ENCODE data around the gene SNUPN. TPM values are rescaled to one million over a fixed set of nuclear protein-coding genes. Genes with fewer than 3 reads are reported as not detected.
"Not testable (repeated sequence)": the region's sequence is repeated elsewhere in the genome, so short reads cannot be mapped to it uniquely, and the experiment has no call there.

SNUPN gene
- total RNA-seq, 1 donor: 10.1 TPM

DNA sequence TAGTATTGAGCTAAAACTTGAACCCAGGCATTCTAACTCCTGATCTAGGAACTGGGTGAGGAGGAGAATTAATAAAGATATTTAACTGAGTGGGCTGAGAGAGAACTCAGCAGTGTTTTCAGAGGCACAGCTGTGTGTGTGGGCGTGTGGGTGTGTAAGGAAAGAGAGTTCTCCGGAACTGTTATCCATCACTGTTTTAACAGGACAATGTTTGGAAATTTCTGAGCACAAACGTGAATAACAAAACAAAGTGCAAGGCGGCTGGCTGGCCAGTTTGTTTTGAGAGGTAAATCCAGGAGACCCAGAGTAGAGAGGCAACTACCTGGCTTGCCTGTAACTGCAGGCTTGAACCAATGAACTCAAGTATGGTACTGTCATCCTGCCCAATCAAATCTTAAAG, 41.4 kb downstream of the SNUPN start:
- H3K4me1 ChIP-seq (ENCODE audit: insufficient read depth, low read length): peaks cover 7% of the 10 kb centered on the region
- H3K27me3 ChIP-seq (ENCODE audit: insufficient read depth, low read length): no peaks in the 10 kb centered on the region
- no peaks in the 10 kb centered on the region for H3K9me3 ChIP-seq (ENCODE audit: low read depth, low read length)
- H3K4me3 ChIP-seq (ENCODE audit: low read length): no peak overlapping the region

DNA sequence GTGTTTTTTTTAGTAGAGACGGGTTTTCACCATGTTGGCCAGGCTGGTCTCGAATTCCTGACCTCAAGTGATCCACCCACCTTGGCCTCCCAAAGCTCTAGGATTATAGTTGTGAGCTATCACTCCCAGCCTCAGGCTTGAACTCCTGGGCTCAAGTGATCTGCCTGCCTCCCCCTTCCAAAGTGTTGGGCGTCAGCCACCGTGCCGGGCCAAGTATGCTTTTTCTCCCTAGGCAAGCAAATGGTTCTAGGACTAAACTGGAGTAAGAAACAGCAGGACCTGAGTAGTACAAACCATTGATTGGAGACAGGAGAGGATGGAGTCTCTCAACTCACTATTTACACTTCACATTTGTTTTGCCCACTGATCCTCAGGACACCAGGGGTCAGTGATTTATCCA, 41.8 kb downstream of the SNUPN start:
- H3K4me3 ChIP-seq (ENCODE audit: low read length): no peak overlapping the region
- H3K27me3 ChIP-seq (ENCODE audit: insufficient read depth, low read length): no peaks in the 10 kb centered on the region
- H3K4me1 ChIP-seq (ENCODE audit: insufficient read depth, low read length): peaks cover 7% of the 10 kb centered on the region
- H3K9me3 ChIP-seq (ENCODE audit: low read depth, low read length): no peaks in the 10 kb centered on the region

DNA sequence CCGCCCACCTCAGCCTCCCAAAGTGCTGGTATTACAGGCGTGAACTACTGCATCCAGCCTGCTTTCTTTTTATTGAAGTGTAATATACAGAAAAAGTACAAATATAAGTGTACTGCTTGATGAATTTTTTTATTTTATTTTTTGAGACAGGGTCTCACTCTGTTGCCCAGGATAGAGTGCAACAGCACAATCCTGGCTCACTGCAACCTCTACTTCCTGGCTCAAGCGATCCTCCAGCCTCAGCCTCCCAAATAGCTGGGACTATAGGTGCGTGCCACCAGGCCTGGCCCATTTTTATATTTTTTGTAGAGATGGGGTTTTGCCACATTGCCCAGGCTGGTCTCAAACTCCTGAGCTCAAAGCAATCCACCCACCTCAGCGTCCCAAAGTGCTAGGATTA, 42.6 kb downstream of the SNUPN start:
- H3K4me3 ChIP-seq (ENCODE audit: low read length); H3K27me3 ChIP-seq (ENCODE audit: insufficient read depth, low read length): not testable (repeated sequence)

DNA sequence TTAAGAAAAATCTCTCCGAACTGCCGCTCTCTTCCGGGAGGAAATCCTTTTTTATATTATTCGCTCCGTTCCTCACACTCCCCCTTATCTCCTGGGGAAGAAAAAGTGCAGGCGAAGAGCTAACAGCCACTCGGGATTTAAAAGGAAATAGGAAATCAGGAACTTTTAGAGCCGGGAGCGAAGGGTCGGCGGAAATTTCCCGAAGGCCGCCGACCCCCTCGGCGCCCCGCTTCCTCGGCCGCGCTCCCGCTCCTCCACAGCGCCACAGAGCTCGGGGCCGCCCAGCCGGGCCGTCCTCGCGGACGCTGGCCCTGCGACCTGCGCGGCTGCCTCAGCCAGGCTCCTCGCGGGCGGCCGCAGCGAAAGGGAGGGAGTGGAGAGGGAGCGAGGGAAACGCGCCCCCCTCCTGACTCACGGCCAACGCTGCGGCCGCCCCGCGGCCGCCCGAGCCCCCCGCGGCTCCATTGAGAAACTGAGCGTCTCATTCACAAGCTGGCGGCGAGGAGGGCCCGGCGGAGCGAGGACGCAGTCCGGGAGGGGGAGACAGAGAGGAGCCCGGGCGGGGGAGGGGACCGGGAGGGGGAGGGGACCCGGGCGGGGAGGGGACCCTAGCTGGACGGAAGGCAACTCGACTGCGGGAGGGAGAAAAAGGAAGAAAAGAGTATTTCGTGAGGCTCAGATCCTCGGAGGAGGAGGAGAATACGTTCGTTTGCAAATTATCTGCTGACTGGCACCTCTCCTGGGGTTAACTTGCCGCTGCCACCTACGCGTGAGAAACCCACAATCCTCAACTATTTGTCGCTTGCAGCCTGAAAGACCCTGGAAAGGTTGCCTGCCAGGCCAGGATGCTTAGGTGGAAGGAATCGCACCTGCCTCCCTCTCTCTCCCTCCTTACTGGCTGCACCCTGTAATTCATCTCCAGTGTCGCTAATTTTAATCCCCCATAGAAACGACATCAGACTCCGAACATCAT, 46.3 kb downstream of the SNUPN start, which contains the start of gene PTPN9:
TSS of gene PTPN9 (minus strand) at position 368 of the 973 bp plus-strand sequence. CDS start 539 bp downstream, outside the sequence.
- H3K9me3 ChIP-seq (ENCODE audit: low read depth, low read length): no peaks in the 10 kb centered on the region
- H3K4me3 ChIP-seq (ENCODE audit: low read length): peak within 1 kb of the TSS; percentile 91
- peaks cover 20% of the 10 kb centered on the region for H3K4me1 ChIP-seq (ENCODE audit: insufficient read depth, low read length)

More for the DNA sequence above, 42.6 kb downstream of the SNUPN start:
- peaks cover 10% of the 10 kb centered on the region for H3K4me1 ChIP-seq (ENCODE audit: insufficient read depth, low read length)
- H3K9me3 ChIP-seq (ENCODE audit: low read depth, low read length): not testable (repeated sequence)

DNA sequence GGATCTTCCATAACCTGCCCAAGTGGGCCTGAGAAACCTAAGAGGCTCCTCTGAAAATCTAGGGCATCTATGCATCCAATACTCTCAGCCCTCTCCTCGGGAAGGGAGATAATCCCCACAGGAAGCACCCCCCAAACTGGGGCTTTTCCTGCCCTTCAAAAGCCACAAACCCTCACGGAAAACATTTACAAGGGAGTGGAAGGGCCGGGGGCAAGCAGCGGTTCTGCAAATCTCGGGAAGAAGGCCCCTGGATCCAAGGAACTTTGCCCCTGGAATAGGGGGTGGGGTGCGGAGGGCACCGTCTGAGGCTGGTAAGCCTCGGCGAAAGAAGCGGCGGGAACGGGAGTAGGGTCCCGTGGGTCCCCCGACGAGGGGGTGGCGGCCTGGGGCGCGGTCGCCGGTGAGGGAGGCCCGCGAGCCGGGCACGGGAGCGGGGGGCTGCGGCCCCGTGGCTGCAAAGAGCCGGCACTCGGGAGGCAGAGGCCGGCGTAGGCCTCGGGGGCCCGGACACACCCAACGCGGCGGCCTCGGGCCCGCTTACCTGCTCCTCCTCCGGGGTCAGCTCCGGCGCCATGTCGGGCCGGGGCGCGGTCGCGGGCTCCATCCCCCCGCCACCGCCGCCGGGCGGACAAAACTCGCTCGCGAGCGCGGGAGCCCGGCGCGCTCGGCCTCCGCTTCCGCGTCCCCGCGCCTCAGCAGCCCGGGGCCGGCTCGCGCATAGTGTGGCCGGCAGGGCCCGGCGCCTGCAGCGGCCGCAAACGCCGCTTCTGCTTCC, 47.2 kb downstream of the SNUPN start:
- H3K9me3 ChIP-seq (ENCODE audit: low read depth, low read length): no peaks in the 10 kb centered on the region
- no peaks in the 10 kb centered on the region for H3K27me3 ChIP-seq (ENCODE audit: insufficient read depth, low read length)
- H3K4me3 ChIP-seq (ENCODE audit: low read length): peak overlapping the region; percentile 91
- H3K4me1 ChIP-seq (ENCODE audit: insufficient read depth, low read length): peaks cover 29% of the 10 kb centered on the region

More for the DNA sequence above, 46.3 kb downstream of the SNUPN start, which contains the start of gene PTPN9:
- no peaks in the 10 kb centered on the region for H3K27me3 ChIP-seq (ENCODE audit: insufficient read depth, low read length)

DNA sequence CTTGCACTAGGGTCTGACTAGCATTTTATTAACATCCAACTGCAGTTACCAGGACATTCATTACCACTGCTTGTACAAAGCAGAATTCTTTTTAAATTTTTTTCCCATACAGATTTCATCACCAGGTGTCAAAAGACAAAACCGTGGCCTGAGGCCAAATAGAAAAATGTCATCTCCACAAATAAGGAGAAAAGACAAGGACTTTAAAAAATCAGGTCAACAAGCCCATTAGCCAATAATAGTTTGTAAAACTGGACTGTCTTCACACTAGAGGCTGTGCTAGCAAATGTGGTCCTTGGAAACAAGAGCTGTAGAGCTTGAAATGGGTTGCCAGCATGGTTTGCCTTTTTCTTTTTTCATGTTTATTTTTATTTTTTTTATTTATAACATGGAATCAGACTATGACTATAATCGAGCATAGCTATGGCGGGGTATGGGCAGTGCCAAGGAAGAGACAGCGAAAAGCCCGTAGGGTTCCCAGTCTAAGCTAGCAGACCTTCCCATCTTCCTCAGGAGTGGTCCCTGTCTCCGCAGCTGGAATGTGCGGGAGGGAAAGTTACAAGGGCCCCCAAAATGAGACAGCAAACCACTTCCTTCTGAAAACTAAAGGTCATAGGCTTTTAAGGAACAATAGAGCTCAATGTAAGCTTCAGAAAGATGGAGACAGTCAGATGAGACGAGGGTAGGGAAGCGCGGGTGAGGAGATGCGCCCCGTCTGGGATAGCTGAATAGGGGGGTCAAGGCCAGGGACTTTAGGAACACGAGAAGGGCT, 47.9 kb downstream of the SNUPN start:
- H3K4me3 ChIP-seq (ENCODE audit: low read length): peak overlapping the region; percentile 91

DNA sequence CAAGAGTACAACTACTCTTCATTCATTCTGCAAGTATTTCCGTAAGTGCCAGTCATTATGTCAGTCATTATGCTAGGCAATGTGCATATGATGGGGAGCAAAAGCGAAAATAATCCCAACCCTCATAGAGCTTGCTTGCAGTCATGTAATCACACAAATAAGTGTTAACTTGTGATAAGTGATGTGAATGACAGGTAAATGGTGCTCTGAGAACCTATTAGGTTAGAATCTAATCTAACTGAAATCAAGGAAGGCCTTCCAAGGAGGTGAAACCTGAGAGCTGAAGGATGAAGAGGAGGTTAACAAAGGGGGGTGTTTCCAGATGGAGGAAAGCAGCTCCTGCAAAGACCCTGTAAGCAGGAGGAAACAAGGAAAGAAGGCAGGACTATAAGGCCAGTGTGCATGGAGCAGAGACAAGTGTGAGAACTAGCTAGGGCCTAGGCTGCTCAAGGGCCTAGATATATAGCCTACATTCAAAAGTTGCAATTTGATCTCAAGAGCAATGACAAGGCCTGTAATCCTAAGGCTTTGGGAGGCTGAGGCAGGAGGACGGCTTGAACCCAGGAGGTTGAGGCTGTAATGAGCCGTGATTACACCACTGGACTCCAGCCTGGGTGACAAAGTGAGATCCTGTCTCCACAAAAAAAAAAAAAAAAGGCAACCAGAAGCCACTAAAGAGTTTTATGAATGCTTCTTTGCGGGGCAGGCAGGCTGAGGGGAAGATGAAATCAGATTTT, 51.7 kb downstream of the SNUPN start:
- H3K4me3 ChIP-seq (ENCODE audit: low read length): no peak overlapping the region
- no peaks in the 10 kb centered on the region for H3K27me3 ChIP-seq (ENCODE audit: insufficient read depth, low read length)
- no peaks in the 10 kb centered on the region for H3K9me3 ChIP-seq (ENCODE audit: low read depth, low read length)
- peaks cover 32% of the 10 kb centered on the region for H3K4me1 ChIP-seq (ENCODE audit: insufficient read depth, low read length)

More for the DNA sequence above, 47.9 kb downstream of the SNUPN start:
- Histone ChIP-seq H3K9me3 (ENCODE audit: low read depth, low read length) (no peaks in the 10 kb centered on the region), H3K4me1 (ENCODE audit: insufficient read depth, low read length) (peaks cover 34% of the 10 kb centered on the region), H3K27me3 (ENCODE audit: insufficient read depth, low read length) (no peaks in the 10 kb centered on the region)

DNA sequence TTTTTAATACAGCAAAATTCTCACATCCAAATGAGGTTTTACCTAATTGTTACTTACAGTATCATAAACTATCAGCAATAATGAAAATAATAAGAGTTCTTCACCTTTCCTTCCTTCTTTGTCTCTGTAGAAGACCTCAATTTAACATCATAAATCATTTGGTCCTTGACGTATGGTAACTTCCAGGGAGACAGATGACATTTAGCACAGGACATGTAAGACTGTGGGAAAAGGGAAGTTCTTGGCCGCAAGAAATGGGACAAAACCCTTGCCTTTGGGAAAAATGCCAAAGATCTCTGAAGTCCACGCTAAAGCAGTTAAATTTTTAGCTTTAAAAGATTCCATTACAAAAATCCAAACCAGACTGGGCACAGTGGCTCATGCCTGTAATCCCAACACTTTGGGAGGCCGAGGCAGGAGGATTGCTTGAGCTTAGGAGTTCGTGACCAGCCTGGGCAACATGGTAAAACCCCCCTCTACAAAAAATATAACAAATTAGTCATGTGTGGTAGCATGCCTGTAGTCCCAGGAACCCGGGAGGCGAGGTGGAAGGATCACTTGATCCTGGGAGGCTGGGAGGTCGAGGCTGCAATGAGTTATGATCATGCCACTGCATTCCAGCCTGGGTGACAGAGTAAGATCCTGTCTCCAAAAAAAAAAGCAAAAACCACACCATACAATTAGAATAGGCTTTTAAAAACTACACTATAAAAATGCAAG, 55.2 kb downstream of the SNUPN start:
- H3K4me1 ChIP-seq (ENCODE audit: insufficient read depth, low read length): peaks cover 19% of the 10 kb centered on the region
- no peaks in the 10 kb centered on the region for H3K9me3 ChIP-seq (ENCODE audit: low read depth, low read length)
- H3K27me3 ChIP-seq (ENCODE audit: insufficient read depth, low read length): no peaks in the 10 kb centered on the region
- H3K4me3 ChIP-seq (ENCODE audit: low read length): no peak overlapping the region

DNA sequence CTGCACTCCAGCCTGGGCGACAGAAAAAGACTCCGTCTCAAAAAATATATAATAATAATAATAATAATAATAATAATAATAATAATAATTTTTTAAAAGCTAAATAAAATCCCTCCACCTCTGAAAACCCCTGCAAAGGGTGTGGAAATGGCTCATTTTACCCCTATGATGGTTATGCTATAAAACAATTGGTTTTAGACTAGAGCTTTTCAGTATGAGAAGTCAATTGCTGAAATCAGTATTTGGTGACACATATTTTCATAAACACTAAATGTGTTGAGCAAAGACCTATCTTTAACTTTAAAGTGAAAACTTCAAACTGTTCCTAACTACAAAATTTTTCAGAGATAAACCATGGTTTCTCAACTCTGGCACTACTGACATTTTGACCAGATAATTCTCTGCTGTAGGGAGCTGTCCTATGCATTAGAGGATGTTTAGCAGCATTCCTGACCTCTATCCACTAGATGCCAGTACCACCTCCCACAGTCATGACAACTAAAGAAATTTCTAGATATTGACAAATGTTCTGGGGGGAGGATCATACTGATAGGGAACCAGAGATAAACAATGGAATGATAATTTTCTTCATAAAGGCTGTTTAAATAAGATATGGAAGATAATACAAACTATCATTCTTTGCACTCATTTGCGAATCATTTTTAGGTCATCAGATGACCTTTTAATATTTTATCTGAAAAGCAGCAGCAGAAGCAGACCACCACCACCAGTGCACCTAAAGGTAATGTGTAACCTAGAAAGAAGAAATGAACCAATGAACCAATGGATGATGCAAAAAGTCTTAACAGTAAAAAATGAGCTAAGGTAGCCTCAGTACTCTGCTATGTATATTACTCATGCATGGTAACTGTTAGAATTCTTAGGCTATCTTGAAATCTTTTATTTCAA, 60.2 kb downstream of the SNUPN start:
- H3K27me3 ChIP-seq (ENCODE audit: insufficient read depth, low read length): no peaks in the 10 kb centered on the region
- no peaks in the 10 kb centered on the region for H3K4me1 ChIP-seq (ENCODE audit: insufficient read depth, low read length)
- H3K9me3 ChIP-seq (ENCODE audit: low read depth, low read length): no peaks in the 10 kb centered on the region
- H3K4me3 ChIP-seq (ENCODE audit: low read length): no peak overlapping the region

DNA sequence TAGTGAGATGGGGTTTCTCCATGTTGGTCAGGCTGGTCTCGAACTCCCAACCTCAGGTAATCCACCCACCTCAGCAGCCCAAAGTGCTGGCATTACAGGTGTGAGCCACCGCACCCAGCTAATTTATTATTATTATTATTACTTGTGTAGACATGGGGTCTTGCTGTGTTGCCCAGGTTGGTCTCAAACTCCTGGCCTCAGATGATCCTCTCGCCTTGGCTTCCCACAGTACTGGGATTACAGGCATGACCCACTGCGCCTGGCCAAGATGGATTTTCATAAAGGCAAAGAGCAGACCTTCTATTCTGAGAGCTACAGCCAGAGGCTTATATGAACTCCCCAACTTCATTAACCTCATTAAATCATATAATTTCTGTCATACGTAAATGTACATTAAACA, 63.6 kb downstream of the SNUPN start:
- H3K4me3 ChIP-seq (ENCODE audit: low read length): no peak overlapping the region
- H3K4me1 ChIP-seq (ENCODE audit: insufficient read depth, low read length): no peaks in the 10 kb centered on the region
- no peaks in the 10 kb centered on the region for H3K9me3 ChIP-seq (ENCODE audit: low read depth, low read length)
- no peaks in the 10 kb centered on the region for H3K27me3 ChIP-seq (ENCODE audit: insufficient read depth, low read length)

DNA sequence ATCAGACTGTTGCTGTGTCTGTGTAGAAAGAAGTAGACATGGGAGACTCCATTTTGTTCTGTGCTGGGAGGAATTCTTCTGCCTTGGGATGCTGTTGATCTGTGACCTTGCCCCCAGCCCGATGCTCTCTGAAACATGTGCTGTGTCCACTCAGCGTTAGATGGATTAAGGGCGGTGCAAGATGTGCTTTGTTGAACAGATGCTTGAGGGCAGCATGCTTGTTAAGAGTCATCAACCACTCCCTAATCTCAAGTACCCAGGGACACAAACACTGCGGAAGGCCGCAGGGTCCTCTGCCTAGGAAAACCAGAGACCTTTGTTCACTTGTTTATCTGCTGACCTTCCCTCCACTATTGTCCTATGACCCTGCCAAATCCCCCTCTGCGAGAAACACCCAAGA, 66.2 kb downstream of the SNUPN start:
- not testable (repeated sequence) for H3K9me3 ChIP-seq (ENCODE audit: low read depth, low read length); H3K4me3 ChIP-seq (ENCODE audit: low read length); H3K27me3 ChIP-seq (ENCODE audit: insufficient read depth, low read length); H3K4me1 ChIP-seq (ENCODE audit: insufficient read depth, low read length)

DNA sequence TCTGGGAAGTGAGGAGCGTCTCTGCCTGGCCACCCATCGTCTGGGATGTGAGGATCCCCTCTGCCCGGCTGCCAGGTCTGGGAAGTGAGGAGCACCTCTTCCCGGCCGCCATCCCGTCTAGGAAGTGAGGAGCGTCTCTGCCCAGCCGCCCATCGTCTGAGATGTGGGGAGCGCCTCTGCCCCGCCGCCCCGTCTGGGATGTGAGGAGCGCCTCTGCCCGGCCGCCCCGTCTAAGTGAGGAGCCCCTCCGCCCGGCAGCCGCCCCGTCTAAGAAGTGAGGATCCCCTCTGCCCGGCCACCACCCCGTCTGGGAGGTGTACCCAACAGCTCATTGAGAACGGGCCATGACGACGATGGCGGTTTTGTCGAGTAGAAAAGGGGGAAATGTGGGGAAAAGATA, 66.6 kb downstream of the SNUPN start:
- not testable (repeated sequence) for H3K4me3 ChIP-seq (ENCODE audit: low read length); H3K9me3 ChIP-seq (ENCODE audit: low read depth, low read length); H3K4me1 ChIP-seq (ENCODE audit: insufficient read depth, low read length); H3K27me3 ChIP-seq (ENCODE audit: insufficient read depth, low read length)

DNA sequence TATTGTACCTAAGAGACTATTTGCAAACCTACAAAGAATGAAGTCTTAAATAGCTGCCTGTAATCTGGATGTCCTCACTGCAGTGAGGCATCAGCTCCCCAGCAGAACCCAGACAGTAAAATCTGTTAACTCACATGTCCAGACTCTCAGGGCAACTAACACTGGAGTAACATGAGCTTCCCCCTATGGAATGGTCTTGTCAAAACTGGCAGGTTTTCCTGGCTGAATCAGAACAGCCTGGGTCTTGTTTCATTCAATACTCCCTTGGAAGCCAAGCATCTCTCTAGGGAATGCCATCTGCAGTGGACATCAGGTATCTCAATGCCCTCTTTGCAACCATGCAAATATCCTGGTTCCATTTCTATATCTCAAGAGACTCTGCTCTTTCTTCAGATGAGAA, 70.8 kb downstream of the SNUPN start:
- H3K27me3 ChIP-seq (ENCODE audit: insufficient read depth, low read length): no peaks in the 10 kb centered on the region

More for the DNA sequence above, 70.8 kb downstream of the SNUPN start:
- Histone ChIP-seq H3K9me3 (ENCODE audit: low read depth, low read length) (no peaks in the 10 kb centered on the region), H3K4me3 (ENCODE audit: low read length) (no peak overlapping the region), H3K4me1 (ENCODE audit: insufficient read depth, low read length) (peaks cover 14% of the 10 kb centered on the region)

All from mononuclear cell (primary cell).